Stimulated activated CD4-positive, alpha-beta T cell treated with anti-CD3 and anti-CD28 coated beads, Interleukin-1b, Interleukin-23, amount 100 ng/mL, for 48 hours (primary cell): ENCODE data around the gene MXD4.

Experiments
- DNase-seq: peaks from one replicate; pipeline ENCODE4 v3.0.0-alpha.2; 2020

The MXD4 gene

GRCh38 chr4:2274320-2275043, 12.6 kb upstream of the MXD4 start:
- DNase-seq: no peak

GRCh38 chr4:2273657-2274319, 11.9 kb upstream of the MXD4 start:
- no peak for DNase-seq

DNA sequence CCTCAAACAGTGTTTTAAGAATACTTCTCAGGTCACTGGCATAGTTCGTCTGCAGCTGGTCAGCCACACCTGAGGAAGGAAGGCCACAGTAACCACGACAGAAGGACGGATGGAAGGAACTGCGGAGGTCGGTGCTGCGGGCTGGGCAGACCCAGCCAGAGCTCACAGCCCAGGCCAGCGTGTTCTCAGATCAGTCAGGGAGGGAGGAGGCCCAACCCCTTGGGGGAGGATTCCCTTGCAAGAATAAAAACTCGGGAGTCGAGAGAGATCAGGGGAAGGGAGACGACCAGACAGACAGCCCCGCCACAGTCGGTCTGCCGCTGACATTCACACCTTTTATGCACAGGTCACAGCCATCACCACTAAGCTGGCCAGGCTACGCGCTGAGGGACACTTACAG, 11.3 kb upstream of the MXD4 start:
- no peak for DNase-seq

DNA sequence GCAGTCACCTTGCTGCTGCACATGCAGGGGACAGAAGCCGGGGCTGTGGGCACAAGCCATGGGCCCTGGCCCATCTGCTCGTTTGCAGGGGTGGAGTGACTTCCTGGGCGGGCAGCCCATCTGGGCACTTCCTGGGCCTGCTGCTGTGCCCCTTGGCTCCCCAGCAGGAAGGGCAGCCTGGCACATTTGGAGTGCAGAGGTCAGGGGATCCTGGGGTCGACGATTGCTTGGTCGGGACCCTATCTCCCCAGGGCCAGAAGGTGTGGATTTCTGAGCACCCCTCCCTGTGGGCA, 10.9 kb upstream of the MXD4 start:
- no peak for DNase-seq

DNA sequence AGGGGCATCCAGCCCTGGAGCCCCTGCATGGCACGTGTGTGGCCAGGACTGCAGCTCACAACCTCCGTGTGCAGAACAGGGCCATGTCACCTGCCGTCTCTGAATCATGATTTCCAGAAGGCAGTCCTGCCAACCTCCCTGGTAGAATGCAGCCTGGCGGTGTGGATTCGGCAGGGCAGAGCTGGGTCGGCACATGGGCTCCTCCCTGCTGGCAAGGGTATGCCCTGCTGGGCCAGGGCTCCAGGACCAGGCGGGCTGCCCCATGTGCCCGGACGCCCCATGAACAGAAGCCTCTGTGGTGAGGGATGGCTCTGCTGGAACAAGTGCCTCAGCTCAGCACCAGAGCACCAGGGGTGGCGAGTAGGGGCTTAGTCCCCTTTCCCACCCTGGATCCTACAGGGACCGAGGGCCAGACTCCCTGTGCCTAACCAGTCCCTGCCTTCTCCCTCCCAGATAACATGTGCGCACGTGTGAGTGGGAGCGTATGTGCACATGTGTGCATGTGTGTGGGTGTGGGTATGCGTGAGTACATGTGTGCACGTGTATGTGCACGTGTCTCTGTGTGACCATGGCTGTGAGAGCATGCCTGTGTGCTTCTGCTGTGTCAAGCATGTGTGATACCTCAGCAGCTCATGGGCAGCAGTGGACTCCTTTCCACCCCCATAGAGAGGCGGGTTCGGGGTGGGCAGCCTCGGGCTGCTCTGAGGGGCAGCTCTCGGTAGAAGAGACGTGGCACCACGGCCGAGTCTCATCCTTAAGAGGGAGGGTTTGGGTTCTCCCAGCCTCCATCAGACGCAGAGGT, 10.3 kb upstream of the MXD4 start:
- no peak for DNase-seq

DNA sequence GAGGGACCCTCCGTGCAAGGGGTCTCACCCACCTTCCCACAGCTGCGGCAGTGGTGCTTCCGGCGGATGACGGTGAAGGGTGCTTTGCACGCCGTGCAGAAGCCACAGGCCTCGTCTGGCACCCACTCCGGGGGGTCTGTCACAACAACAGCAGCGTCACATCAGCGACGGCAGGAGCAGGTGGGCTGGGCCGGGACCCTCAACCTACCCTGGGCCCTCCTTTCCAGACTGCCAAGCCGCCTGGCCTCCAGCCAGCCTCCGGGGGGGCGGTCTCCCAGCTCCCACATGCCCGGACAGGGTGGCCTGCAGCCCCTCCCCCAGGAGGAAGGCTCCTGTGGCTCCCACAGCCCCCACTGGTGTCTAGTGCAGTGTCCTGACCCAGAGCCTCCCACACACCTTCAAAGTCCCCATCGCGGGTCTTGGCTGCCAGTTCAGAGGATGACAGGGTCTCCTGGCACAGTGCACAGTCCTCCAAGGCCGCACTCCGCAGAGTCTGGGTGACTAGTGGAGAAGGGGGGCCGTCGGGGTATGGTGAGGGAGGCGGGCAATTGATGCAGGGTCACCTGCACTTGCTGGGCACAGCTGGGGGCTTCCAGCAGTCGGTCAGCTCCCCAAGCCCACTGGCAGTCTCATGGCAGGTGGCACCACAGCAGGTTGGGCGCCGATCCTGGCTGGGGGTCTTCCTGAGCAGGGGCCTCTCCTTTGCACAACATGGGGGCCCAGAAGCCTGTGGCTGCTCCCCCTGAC, 9.5 kb upstream of the MXD4 start:
- DNase-seq: no peak

DNA sequence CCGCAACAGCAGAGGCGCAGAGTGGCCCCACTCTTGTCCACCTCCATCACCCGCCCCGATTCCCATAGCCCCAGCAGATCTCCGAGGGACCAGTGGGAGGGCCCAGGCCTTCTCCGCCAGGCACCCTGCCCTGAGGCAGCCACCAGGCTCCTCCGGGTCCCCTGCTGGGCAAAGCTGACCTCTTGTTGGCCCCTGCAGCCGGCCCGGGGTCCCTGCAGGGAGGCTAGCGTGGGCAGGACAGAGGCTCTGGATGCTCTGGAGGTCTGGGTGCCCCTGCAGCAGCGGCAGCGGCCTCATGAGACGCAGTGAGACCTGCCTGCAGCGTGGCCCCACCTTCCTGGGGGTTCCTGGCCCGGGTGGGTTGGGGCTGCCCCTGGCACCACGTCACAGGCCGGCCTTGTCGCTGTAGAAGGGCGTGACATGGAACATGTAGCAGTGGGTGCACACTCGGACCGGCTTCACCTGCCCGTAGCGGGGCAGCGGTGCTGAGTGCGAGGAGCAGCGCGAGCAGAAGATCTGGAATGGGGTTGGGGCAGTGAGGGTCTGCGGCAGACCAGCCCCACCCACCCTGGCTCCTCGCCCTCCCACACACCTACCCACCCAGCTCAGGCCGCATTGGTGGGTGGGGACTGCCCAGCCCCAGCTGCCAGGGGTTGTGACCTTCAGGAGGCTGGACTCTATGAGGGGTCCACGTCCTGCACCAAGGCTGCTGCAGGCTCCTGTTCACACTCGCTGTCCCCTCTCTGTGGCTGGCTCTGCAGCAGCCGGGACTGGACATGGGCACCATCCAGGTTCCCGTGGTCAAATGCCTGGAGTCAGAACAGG, 8.6 kb upstream of the MXD4 start:
- no peak for DNase-seq

DNA sequence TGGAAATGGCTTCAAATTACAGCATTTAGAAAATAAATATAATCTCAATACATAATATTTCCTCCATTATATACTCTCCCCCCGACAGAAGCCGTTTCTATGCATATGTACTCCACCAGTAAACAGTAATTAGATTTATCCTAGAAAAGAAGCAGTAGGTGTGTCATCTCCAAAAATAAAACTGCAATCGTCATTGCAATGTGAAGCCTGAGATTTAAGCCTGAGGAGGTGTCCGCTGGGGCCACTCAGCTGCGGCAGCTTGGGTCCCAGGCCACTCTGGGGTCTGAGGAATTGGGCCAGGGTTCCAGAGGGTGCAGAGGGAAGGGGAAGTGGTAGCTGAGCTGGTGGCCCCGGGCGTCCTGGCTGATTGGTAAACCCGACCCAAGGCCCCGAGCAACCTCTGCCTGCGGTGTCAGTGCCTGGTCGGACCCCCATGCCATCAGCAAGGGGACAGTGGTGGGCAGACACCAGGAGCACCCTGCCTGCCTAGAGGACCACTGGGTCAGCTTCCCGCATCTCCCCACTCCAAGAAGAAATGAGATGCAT, 7.8 kb upstream of the MXD4 start:
- DNase-seq: no peak

GRCh38 chr4:2269206-2269531, 7.3 kb upstream of the MXD4 start:
- DNase-seq: no peak

DNA sequence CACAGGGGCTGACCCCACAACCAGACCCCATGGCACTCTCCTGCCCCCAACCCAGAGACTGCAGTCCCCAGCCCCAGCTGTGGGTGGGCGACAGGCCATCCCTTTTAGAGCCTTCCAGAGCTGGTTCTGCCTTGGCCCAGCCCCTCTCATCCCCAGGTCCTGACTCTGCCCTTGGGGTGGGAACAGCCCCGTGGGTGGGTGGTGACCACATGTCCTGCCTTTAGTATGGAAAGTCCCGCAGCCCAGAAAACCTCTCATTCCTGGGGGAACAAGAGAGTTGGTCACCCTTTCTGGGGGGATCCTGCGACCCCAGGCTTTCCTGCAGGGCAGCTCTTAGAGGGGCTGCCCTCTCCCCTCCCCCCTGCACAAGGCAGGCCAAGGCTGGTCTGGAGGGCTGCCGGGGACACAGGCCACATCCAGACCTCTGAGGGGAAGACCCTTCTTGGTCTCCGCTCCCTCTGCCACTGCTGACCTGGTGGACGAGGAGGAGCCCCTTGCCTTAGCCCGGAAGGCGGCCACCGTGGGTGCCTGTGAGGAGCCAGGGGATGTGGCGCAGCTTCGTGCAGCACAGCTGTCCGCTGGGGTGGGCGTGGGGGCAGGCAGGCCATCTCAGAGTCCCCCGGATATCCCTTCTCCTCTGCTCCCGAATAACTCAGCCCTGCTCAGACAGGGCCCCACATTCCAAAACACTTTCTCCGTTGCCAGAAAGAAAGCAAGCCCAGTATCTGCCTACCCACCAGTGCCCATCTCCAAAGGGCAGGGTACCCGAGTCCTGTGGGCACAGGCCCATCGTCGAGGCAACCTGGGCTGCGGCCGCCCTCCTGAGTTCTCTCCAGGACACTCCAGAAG, 6.7 kb upstream of the MXD4 start:
- DNase-seq: no peak

- no peak for DNase-seq
These were observed 5.9 kb upstream of the MXD4 start for GRCh38 chr4:2267841-2268240.

DNA sequence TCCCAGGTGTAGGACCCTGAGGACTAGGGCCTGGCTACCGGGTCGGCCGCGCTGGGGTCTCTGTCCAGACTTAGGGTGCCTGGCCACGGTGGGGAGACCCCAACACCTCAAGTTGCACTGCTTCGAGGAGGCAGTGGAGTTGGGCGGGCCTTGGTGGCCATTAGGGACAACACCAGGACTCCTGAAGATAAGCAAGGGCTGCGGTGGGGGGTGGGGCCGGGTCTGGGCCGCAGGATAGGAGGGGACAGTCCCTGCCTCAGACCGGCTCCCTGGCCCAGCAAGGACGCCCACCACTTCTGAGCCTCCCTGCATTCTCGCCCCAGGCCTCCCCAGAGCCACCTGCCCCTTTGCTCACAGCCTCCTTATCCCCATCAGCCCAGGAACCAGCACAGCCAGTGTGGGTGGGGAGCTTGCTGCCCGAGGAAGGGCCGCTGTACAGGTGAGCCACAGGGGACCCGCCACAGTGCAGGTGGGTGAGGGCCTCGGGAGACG, 5.5 kb upstream of the MXD4 start:
- DNase-seq: no peak

GRCh38 chr4:2266821-2267220, 4.9 kb upstream of the MXD4 start:
- no peak for DNase-seq

GRCh38 chr4:2266181-2266580, 4.3 kb upstream of the MXD4 start:
- DNase-seq: no peak

DNA sequence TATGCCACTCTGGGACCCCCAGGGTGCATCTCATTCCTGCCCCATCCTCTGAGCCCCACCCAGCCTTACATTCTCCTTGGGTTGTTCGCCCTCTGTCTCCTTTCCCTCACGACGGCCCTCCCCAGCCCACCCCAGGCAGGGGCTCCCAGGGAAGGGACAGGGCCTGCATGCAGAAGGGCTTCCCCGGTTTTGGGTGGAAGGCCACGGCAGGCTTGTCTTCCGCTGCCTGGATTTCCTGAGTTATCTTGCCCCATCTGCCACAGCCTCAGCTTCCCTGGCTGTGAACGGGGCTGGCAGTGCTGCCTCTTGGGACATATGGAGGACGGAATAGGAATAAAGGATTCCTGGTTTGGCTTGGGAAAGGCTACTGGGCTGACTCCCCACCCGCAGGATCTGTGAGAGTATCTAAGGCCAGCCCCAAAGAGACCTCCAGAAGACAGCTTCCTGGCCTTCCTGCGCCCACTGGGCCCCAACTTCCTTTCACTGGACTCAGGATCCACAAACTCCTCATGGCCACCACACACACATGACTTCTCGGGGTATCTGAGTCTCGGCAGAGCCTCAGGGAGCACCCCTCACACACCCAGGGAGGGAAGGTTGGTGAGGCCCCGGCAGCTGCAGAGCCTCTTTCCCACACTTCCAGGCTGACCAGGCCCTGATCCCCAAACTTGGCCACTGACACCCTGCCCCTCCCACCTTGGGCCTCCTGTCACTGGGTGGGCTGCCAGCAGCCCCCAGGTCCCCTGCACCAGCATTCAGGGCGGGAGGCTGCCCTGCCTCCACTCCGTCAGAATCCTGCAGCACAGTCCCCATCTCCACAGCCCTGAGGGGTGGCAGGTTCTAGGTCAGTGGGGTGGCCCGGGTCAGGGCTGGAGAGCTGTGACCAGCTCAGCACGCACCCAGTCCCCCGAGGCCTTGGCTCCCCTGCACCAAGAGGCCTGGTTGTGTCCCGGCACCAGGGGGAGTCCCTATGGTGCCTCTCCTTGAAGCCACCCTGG, 3.5 kb upstream of the MXD4 start:
- no peak for DNase-seq

DNA sequence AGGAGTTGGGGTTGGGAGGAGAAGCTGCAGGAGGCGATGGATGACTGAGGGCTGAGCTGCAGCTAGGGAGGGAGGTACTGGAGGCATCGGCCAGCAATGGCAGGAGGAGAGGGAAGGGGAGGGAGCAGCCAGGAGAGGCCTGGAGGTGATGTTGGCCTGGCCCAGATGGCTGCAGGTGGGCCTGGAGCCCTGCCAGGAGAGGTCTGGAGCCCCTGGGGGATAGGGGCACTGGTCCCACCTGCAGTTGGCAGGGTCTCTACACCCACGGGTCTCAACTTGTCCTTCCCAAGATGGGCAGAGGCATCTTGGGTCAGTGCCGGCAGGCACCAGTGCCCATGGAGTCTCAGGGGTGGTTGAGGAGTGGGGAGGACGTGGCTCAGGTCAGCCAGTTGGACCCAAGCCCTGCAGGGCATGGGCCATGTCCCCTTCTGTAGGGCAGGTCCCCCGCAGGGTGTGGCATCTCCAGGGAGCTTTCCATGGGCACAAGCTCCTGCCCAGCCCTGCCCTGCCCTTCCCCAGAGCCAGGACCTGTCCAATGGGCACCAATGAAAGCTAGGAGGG, 2.7 kb upstream of the MXD4 start:
- DNase-seq: no peak

GRCh38 chr4:2263926-2264321, 2.0 kb upstream of the MXD4 start:
- no peak for DNase-seq

- DNase-seq: no peak
These were observed 988 bp upstream of the MXD4 start for GRCh38 chr4:2262944-2263250.

DNA sequence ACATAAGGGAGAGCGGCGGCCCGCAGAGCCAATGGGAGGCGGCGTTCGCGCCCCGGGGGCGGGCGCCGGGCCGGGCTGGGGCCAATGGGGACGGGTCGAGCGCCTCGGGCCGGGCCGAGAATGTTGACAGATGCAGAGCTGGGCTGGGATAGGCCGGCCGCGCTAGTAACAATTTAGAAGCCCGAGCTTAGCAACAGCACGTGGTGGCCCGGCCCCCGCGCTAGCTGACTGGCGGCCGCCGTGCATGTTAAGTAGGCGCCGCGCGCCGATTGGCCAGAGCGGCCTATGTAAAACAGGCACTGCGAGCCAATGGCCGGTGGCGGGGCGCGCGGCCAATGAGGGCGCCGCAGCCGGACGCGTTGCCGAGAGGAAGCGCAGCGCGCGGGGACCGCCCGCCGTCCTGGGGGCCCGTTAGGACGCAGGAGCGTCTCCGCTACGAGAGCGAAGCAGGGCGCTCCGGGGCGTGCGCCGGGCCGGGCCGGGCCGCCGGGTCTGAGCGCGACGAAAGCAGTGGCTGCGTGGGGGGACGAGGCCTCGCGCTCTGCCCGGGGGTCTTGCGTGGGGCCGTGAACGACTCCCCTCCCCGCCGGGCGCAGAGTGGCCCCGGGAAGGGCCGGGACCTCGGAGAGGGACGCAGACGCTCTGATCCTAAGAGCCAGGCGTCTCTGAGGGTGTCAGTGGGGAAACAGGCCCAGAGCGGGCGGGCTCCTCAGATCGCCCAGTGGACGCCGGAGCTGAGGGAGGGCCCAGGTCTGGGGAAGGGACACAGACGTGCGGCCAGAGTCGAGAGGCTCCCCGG, 435 bp upstream of the MXD4 start:
- DNase-seq: peak; percentile 99
